Spleen (tissue), 11 donors: ENCODE results near the gene PAX7. TPM values are rescaled to one million over a fixed set of nuclear protein-coding genes. Genes with fewer than 3 reads are reported as not detected.
"Not testable (repeated sequence)": the region's sequence is repeated elsewhere in the genome, so short reads cannot be mapped to it uniquely, and the experiment has no call there.

Experiments
- DNase-seq: peaks from one replicate; pipeline ENCODE4 v3.0.0-alpha.2; 2020
- H3K27ac ChIP-seq, 8 donors: fragments of 200-600 bp; sonication (generic) in 7 of 8; 1 replicate in 4 of 8; 2 replicates in 4 of 8; pipeline versions ENCODE4 v1.5.0 to v1.8.0; 2016 to 2021; ENCODE audit warnings: inconsistent platforms in 4 of 8, mild to moderate bottlenecking in 4 of 8, moderate library complexity in 1 of 8
- H3K27me3 ChIP-seq, 7 donors: fragments of 200-600 bp; sonication (generic) in 6 of 7; replicated peaks in 1 of 7; 1 replicate in 4 of 7; 2 replicates in 3 of 7; pipeline versions ENCODE4 v1.5.0 to v1.8.0; 2016 to 2021; ENCODE audit warnings: inconsistent platforms in 3 of 7, mild to moderate bottlenecking in 1 of 7
- H3K36me3 ChIP-seq, 6 donors: fragments of 200-600 bp; sonication (generic) in 5 of 6; 1 replicate in 4 of 6; 2 replicates in 2 of 6; pipeline versions ENCODE4 v1.5.0 to v1.8.0; 2016 to 2021; ENCODE audit warnings: inconsistent platforms in 2 of 6
- H3K4me1 ChIP-seq, 6 donors: fragments of 200-600 bp; sonication (generic) in 5 of 6; 1 replicate in 3 of 6; 2 replicates in 3 of 6; pipeline versions ENCODE4 v1.5.0 to v1.8.0; 2016 to 2021; ENCODE audit warnings: inconsistent platforms in 3 of 6
- H3K4me3 ChIP-seq, 8 donors: fragments of 200-600 bp; sonication (generic) in 7 of 8; 1 replicate in 4 of 8; 2 replicates in 4 of 8; pipeline versions ENCODE4 v1.5.0 to v1.8.0; 2016 to 2021; ENCODE audit warnings: inconsistent platforms in 4 of 8, mild to moderate bottlenecking in 4 of 8, moderate library complexity in 2 of 8
- H3K9me3 ChIP-seq, 8 donors: fragments of 200-600 bp; sonication (generic) in 7 of 8; 1 replicate in 4 of 8; 2 replicates in 4 of 8; pipeline versions ENCODE4 v1.5.0 to v1.8.0; 2016 to 2021; ENCODE audit warnings: inconsistent platforms in 4 of 8
- POLR2A ChIP-seq, 3 donors: fragments of 450-650 bp; IDR thresholded peaks; one replicate each; pipeline ENCODE4 v1.5.1; 2017; ENCODE audit warnings: antibody characterized with exemption in 3 of 3, mild to moderate bottlenecking in 1 of 3
- POLR2AphosphoS5 ChIP-seq, 3 donors: sonication (generic); formaldehyde crosslinking; IDR thresholded peaks; one replicate each; pipeline ENCODE4 v1.5.1; 2017; ENCODE audit warnings: antibody characterized with exemption in 3 of 3
- WGBS, 5 donors: extraction: QIAGEN DNeasy Blood & Tissue Kit in 3 of 5; methylation state at CpG; one replicate each; pipeline versions ENCODE4 v1.1.5 to v1.1.7; 2013 to 2018; 5-methylcytosine and 5-hydroxymethylcytosine counted together
- intact Hi-C: fragments of 100-400 bp; cut with DNase I; formaldehyde crosslinking; loops from one replicate; pipeline ENCODE4 v1.15.0; 2023; ENCODE audit warnings: low total_unique reads
- polyA plus RNA-seq, 3 donors: library from polyadenylated mRNA; stranded (reverse); fragments of 200-250 nt; gene quantifications; one replicate each; pipeline ENCODE4 v1.2.1, GENCODE V29; 2013
- total RNA-seq, 7 donors: library from RNA; depleted of rRNA in 3 of 7; stranded (reverse); fragments of >200 nt in 3 of 7; fragmentation: NEBNext Ultra II Directional in 4 of 7; extraction: Animal tissue kit (Norgen Biotek cat#: 25700) in 4 of 7; gene quantifications; one replicate each; pipeline versions ENCODE4 v1.1.0 to v1.2.1, GENCODE V29; 2016 to 2021
- TF ChIP-seq, protein P1 (sequence below), 11 experiments: fragments of 200-600 bp in 7 of 11; fragments of 450-650 bp in 4 of 11; sonication (generic) in 4 of 11; IDR thresholded peaks in 8 of 11; conservative IDR thresholded peaks in 3 of 11; 1 replicate in 7 of 11; 2 replicates in 4 of 11; pipeline versions ENCODE4 v1.4.0 to v1.8.0; 2016 to 2021; ENCODE audit warnings: antibody characterized with exemption in 11 of 11, inconsistent platforms in 4 of 11, mild to moderate bottlenecking in 1 of 11
- donor health status: healthy with polysubstance abuse.
- donor health status: DM: no; HTN: no; CAD: no; lungs with moderate emphysema.
- donor health status: DM: no; HTN: no; CAD: no.
- donor health status: Bipolar disorder and iron deficiency.
- donor health status: healthy.
- donor health status: DM: no; HTN: no; CAD: no.
- donor health status: DM: yes; HTN: yes; CAD: no.

Gene PAX7
- total and polyA plus RNA-seq, 10 donors = not detected

GRCh38 chr1:18583326-18583941 lies 47.2 kb upstream of the PAX7 start:
- H3K27ac ChIP-seq = no peak overlapping the region
- peaks cover 0 to 65% (median 4%) of the 10 kb centered on the region in 7 donors for H3K27me3 ChIP-seq
- peaks cover 0 to 3% (median 0%) of the 10 kb centered on the region in 6 donors for H3K4me1 ChIP-seq
- DNase-seq = no peak
- 53 to 86% (median 75%) methylated on average over 6 to 7 of the region's 7 CpGs for WGBS, 5 donors
- intact Hi-C loops = no loop called here
- TF ChIP-seq POLR2A (IDR thresholded peaks at IDR 0.05) (no peak), POLR2AphosphoS5 (IDR thresholded peaks at IDR 0.05) (no peak)
- TF ChIP-seq, protein P1, sequence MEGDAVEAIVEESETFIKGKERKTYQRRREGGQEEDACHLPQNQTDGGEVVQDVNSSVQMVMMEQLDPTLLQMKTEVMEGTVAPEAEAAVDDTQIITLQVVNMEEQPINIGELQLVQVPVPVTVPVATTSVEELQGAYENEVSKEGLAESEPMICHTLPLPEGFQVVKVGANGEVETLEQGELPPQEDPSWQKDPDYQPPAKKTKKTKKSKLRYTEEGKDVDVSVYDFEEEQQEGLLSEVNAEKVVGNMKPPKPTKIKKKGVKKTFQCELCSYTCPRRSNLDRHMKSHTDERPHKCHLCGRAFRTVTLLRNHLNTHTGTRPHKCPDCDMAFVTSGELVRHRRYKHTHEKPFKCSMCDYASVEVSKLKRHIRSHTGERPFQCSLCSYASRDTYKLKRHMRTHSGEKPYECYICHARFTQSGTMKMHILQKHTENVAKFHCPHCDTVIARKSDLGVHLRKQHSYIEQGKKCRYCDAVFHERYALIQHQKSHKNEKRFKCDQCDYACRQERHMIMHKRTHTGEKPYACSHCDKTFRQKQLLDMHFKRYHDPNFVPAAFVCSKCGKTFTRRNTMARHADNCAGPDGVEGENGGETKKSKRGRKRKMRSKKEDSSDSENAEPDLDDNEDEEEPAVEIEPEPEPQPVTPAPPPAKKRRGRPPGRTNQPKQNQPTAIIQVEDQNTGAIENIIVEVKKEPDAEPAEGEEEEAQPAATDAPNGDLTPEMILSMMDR (IDR thresholded peaks at IDR 0.05 in 8 of 11, conservative IDR thresholded peaks at IDR 0.05 in 3 of 11) = no peak
- H3K36me3 ChIP-seq = no peaks in the 10 kb centered on the region
- no peak overlapping the region for H3K4me3 ChIP-seq
- H3K9me3 ChIP-seq = no peaks in the 10 kb centered on the region

DNA sequence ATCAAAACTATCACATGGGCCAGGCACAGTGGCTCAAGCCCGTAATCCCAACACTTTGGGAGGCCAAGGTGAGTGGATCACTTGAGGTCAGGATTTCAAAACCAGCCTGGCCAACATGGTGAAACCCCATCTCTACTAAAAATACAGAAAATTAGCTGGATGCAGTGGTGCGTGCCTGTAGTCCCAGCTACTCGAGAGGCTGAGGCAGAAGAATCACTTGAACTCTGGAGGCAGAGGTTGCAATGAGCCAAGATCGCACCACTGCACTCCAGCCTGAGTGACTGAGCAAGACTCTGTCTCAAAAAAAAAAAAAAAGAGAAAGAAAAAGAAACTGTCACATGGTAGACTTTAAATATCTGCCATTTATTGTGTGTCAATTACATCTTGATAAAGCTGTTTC lies 44.6 kb upstream of the PAX7 start:
- 70 to 82% (median 77%) methylated on average over 4 of the region's 4 CpGs for WGBS, 5 donors
- not testable (repeated sequence) for H3K4me1 ChIP-seq, H3K36me3 ChIP-seq, H3K9me3 ChIP-seq, DNase-seq, H3K4me3 ChIP-seq, H3K27ac ChIP-seq
- intact Hi-C loops = loop anchor here (5.0 kb wide), 1 partner anchor 289 kb away; no protein-coding TSS in a partner anchor
- peaks cover 0 to 72% (median 0%) of the 10 kb centered on the region in 7 donors for H3K27me3 ChIP-seq

DNA sequence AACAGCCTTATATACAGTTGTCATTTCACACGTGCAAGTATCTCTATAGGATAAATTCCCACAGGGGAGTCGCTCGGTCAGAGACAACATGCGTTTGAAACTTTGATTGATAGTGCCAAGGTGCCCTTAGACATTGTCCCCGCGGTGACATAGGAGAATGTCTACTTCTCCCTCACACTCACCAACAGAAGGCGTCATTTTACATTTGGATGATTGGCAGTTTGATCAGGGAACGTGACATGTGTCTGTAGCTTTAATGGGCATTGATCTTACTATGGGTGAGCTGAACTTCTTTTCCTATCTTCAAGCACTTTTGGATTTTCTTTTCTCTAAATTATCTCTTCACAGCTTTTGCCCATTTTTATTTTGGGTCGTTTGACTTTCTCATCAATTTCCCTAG lies 42.6 kb upstream of the PAX7 start:
- no peaks in the 10 kb centered on the region for H3K4me1 ChIP-seq
- no peak for DNase-seq
- 53 to 61% (median 57%) methylated on average over 9 of the region's 9 CpGs for WGBS, 5 donors
- TF ChIP-seq POLR2AphosphoS5 (IDR thresholded peaks at IDR 0.05) (no peak), POLR2A (IDR thresholded peaks at IDR 0.05) (no peak)
- TF ChIP-seq, protein P1 (IDR thresholded peaks at IDR 0.05 in 8 of 11, conservative IDR thresholded peaks at IDR 0.05 in 3 of 11) = no peak
- H3K27ac ChIP-seq = no peak overlapping the region
- peaks cover 0 to 69% (median 0%) of the 10 kb centered on the region in 7 donors for H3K27me3 ChIP-seq
- no peak overlapping the region for H3K4me3 ChIP-seq
- no peaks in the 10 kb centered on the region for H3K36me3 ChIP-seq
- intact Hi-C loops = loop anchor here (5.0 kb wide), 1 partner anchor 291 kb away; no protein-coding TSS in a partner anchor
- no peaks in the 10 kb centered on the region for H3K9me3 ChIP-seq

- Histone ChIP-seq H3K4me1 (peaks cover 0 to 1% (median 0%) of the 10 kb centered on the region in 6 donors), H3K36me3 (no peaks in the 10 kb centered on the region), H3K27me3 (peaks cover 0 to 83% (median 0%) of the 10 kb centered on the region in 7 donors), H3K4me3 (no peak overlapping the region), H3K9me3 (no peaks in the 10 kb centered on the region), H3K27ac (no peak overlapping the region)
- DNase-seq = no peak
- TF ChIP-seq POLR2A (IDR thresholded peaks at IDR 0.05) (no peak), POLR2AphosphoS5 (IDR thresholded peaks at IDR 0.05) (no peak)
- TF ChIP-seq, protein P1 (IDR thresholded peaks at IDR 0.05 in 8 of 11, conservative IDR thresholded peaks at IDR 0.05 in 3 of 11) = no peak
- 54 to 67% (median 60%) methylated on average over 1 of the region's 1 CpG for WGBS, 5 donors
- intact Hi-C loops = no loop called here
Observed at GRCh38 chr1:18592368-18592767, 38.3 kb upstream of the PAX7 start.
